OCI-LY7 (cell line): ENCODE results near the gene CRB2.

ENCODE experiments used
- CTCF ChIP-seq: fragments of 200-600 bp; sonication (generic); conservative IDR thresholded peaks from 2 replicates; pipeline ENCODE4 v1.5.1; 2014; ENCODE audit warnings: mild to moderate bottlenecking, antibody characterized with exemption, low read length, moderate library complexity, mixed read lengths
- EZH2phosphoT487 ChIP-seq: fragments of 200-600 bp; sonication (generic); IDR thresholded peaks from 2 replicates; pipeline ENCODE4 v1.6.1; 2018; ENCODE audit warnings: low read depth, borderline replicate concordance, mild to moderate bottlenecking, mixed run types, antibody characterized with exemption, low read length, moderate library complexity, mixed read lengths

GRCh38 chr9:123322273-123323195, 33.5 kb upstream of the CRB2 start:
- TF ChIP-seq CTCF (no peak), EZH2phosphoT487 (no peak)
